ENCODE data around the gene HOXC6.

- TF ChIP-seq CTCF (IDR thresholded peaks at IDR 0.05) (no peak), POLR2A (IDR thresholded peaks at IDR 0.05) (no peak)
Observed at GRCh38 chr12:54010053-54010971, 17.9 kb upstream of the HOXC6 start.

All from stomach (tissue), 4 donors.